PFSK-1 (cell line): Measurements from ENCODE around the gene USP20.

Experiments used
- FOXP2 ChIP-seq: optimal IDR thresholded peaks from 2 replicates; pipeline ENCODE3; 2011; ENCODE audit warnings: borderline replicate concordance, control low read depth, inconsistent platforms; ENCODE audit not compliant: insufficient read depth; ENCODE audit errors: extremely low read length, extremely low read depth
- POLR2AphosphoS5 ChIP-seq: IDR thresholded peaks from 2 replicates; pipeline ENCODE4 v1.6.1; 2012; ENCODE audit warnings: low read depth, mild to moderate bottlenecking, control low read depth, low read length, moderate library complexity
- SIN3A ChIP-seq: IDR thresholded peaks from 2 replicates; pipeline ENCODE4 v1.6.1; 2012; ENCODE audit warnings: mild to moderate bottlenecking, low read length, moderate library complexity, borderline replicate concordance; ENCODE audit not compliant: insufficient read depth
- TAF1 ChIP-seq: IDR thresholded peaks from 2 replicates; pipeline ENCODE4 v1.6.1; 2012; ENCODE audit warnings: low read length, control low read depth, borderline replicate concordance; ENCODE audit not compliant: insufficient read depth
- TF ChIP-seq, protein P1 (sequence below), 2 experiments: IDR thresholded peaks; 2 replicates each; pipeline versions ENCODE4 v1.6.1 to v1.8.0; 2011 to 2012; ENCODE audit warnings: low read depth in 2 of 2, low read length in 2 of 2, control low read depth in 1 of 2, inconsistent platforms in 1 of 2, mild to moderate bottlenecking in 1 of 2, moderate library complexity in 1 of 2; ENCODE audit not compliant: insufficient read depth in 1 of 2

- no peak for TF ChIP-seq SIN3A
- no peak for TF ChIP-seq POLR2AphosphoS5
- TF ChIP-seq TAF1, result no peak
- TF ChIP-seq, protein P1, sequence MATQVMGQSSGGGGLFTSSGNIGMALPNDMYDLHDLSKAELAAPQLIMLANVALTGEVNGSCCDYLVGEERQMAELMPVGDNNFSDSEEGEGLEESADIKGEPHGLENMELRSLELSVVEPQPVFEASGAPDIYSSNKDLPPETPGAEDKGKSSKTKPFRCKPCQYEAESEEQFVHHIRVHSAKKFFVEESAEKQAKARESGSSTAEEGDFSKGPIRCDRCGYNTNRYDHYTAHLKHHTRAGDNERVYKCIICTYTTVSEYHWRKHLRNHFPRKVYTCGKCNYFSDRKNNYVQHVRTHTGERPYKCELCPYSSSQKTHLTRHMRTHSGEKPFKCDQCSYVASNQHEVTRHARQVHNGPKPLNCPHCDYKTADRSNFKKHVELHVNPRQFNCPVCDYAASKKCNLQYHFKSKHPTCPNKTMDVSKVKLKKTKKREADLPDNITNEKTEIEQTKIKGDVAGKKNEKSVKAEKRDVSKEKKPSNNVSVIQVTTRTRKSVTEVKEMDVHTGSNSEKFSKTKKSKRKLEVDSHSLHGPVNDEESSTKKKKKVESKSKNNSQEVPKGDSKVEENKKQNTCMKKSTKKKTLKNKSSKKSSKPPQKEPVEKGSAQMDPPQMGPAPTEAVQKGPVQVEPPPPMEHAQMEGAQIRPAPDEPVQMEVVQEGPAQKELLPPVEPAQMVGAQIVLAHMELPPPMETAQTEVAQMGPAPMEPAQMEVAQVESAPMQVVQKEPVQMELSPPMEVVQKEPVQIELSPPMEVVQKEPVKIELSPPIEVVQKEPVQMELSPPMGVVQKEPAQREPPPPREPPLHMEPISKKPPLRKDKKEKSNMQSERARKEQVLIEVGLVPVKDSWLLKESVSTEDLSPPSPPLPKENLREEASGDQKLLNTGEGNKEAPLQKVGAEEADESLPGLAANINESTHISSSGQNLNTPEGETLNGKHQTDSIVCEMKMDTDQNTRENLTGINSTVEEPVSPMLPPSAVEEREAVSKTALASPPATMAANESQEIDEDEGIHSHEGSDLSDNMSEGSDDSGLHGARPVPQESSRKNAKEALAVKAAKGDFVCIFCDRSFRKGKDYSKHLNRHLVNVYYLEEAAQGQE (IDR thresholded peaks at IDR 0.05; ENCODE audit: insufficient read depth in 1 of 2, low read depth in 2 of 2, low read length in 2 of 2), result no peak
- no peak for TF ChIP-seq FOXP2
Measured at GRCh38 chr9:129880654-129881546, 45.6 kb downstream of the USP20 start.
